Sigmoid colon (tissue), 7 donors: Measurements from ENCODE around the gene HOXD13. TPM values are rescaled to one million over a fixed set of nuclear protein-coding genes. Genes with fewer than 3 reads are reported as not detected.
A peak's percentile ranks its signal among the peaks of the same experiment; 100 is the strongest.

Experiments
- DNase-seq: peaks from one replicate; pipeline ENCODE4 v3.0.0-alpha.2; 2019
- H3K27ac ChIP-seq, 4 donors: fragments of 200-600 bp; sonication (generic); one replicate each; pipeline ENCODE4 v1.5.1; 2016 to 2019; ENCODE audit warnings: mild to moderate bottlenecking in 1 of 4
- H3K27me3 ChIP-seq, 3 donors: fragments of 200-600 bp; sonication (generic); one replicate each; pipeline ENCODE4 v1.5.1; 2019; ENCODE audit warnings: mild to moderate bottlenecking in 1 of 3
- H3K36me3 ChIP-seq, 4 donors: fragments of 200-600 bp; sonication (generic); one replicate each; pipeline ENCODE4 v1.5.1; 2016 to 2019
- H3K4me1 ChIP-seq, 4 donors: fragments of 200-600 bp; sonication (generic); one replicate each; pipeline ENCODE4 v1.5.1; 2017 to 2019
- H3K4me3 ChIP-seq, 4 donors: fragments of 200-600 bp; sonication (generic); one replicate each; pipeline ENCODE4 v1.5.1; 2017 to 2019; ENCODE audit warnings: mild to moderate bottlenecking in 2 of 4, moderate library complexity in 1 of 4
- H3K9me3 ChIP-seq, 4 donors: fragments of 200-600 bp in 3 of 4; sonication (generic) in 3 of 4; one replicate each; pipeline versions ENCODE4 v1.5.1 to v1.6.1; 2013 to 2019
- EP300 ChIP-seq, 4 donors: sonication (generic); formaldehyde crosslinking; IDR thresholded peaks; one replicate each; pipeline ENCODE4 v1.6.1; 2017; ENCODE audit warnings: antibody characterized with exemption in 4 of 4
- POLR2A ChIP-seq, 2 donors: fragments of 450-650 bp; IDR thresholded peaks; one replicate each; pipeline ENCODE4 v1.6.1; 2016; ENCODE audit warnings: antibody characterized with exemption in 2 of 2, mild to moderate bottlenecking in 2 of 2, moderate library complexity in 2 of 2
- POLR2AphosphoS5 ChIP-seq, 4 donors: sonication (generic); formaldehyde crosslinking; IDR thresholded peaks; one replicate each; pipeline ENCODE4 v1.6.1; 2017; ENCODE audit warnings: antibody characterized with exemption in 4 of 4
- WGBS, 2 donors: extraction: QIAGEN DNeasy Blood & Tissue Kit; methylation state at CpG; one replicate each; pipeline ENCODE4 v1.1.7; 2013; 5-methylcytosine and 5-hydroxymethylcytosine counted together
- intact Hi-C: fragments of 100-400 bp; cut with DNase I; formaldehyde crosslinking; loops from one replicate; pipeline ENCODE4 v1.15.1; 2023
- polyA plus RNA-seq, 3 donors: library from polyadenylated mRNA; stranded (reverse); fragments of 200-250 nt; gene quantifications; one replicate each; pipeline ENCODE4 v1.2.3, GENCODE V29; 2013
- total RNA-seq, 4 donors: library from RNA; depleted of rRNA; stranded (reverse); fragments of >200 nt; gene quantifications; one replicate each; pipeline ENCODE4 v1.1.0, GENCODE V29; 2016
- TF ChIP-seq, protein P1 (sequence below), 4 experiments: fragments of 450-650 bp in 3 of 4; fragments of 200-600 bp in 1 of 4; IDR thresholded peaks; one replicate each; pipeline ENCODE4 v1.5.1; 2016 to 2019; ENCODE audit warnings: antibody characterized with exemption in 4 of 4, mild to moderate bottlenecking in 3 of 4, moderate library complexity in 2 of 4
- donor health status: healthy with polysubstance abuse.
- donor health status: Bipolar disorder and iron deficiency.
- donor health status: healthy.

The HOXD13 gene
- 10 to 100 TPM; 18.7 to 48.9 (median 34.1) TPM for total RNA-seq
- polyA plus RNA-seq: 1 to 10 TPM in 2 of 3 donors, not detected in 1; 2.3 to 2.4 TPM

DNA sequence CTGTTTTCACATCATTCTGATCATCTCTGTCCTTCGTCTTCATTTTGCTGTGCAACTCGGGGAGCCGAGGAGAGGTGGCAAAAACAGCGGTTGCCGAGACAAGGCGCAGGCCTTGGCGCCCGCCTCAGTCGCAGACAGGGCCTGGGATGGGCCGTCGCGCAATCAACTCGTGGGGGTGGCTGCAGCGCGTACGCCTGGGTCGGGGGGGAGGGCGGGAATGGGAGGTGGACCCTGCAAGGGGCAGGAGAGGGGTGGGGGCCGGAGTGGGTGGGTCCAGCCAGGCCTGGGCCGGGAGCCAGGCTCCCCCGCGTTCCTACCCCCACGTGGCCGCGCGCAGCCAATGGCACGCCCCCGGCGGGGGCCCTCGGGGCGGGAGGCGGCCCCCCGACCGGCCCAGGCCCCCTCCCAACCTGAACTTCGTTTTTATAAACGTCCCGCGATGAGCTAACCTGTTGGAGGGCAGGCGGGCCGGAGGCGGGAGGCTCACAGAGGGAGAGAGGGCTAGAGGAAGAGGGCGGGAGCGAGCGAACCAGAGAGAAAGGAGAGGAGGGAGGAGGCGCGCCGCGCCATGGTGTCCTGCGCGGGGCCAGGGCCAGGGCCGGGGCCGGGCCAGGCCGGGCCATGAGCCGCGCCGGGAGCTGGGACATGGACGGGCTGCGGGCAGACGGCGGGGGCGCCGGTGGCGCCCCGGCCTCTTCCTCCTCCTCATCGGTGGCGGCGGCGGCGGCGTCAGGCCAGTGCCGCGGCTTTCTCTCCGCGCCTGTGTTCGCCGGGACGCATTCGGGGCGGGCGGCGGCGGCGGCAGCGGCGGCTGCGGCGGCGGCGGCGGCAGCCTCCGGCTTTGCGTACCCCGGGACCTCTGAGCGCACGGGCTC is at the start of gene HOXD13:
TSS of gene HOXD13 (plus strand) at position 452 of the 875 bp plus-strand sequence. CDS start at position 622, 170 bp downstream.
- TF ChIP-seq EP300 (IDR thresholded peaks at IDR 0.05): no peak
- TF ChIP-seq POLR2A (IDR thresholded peaks at IDR 0.05): peak; percentile 77 to 93
- TF ChIP-seq, protein P1, sequence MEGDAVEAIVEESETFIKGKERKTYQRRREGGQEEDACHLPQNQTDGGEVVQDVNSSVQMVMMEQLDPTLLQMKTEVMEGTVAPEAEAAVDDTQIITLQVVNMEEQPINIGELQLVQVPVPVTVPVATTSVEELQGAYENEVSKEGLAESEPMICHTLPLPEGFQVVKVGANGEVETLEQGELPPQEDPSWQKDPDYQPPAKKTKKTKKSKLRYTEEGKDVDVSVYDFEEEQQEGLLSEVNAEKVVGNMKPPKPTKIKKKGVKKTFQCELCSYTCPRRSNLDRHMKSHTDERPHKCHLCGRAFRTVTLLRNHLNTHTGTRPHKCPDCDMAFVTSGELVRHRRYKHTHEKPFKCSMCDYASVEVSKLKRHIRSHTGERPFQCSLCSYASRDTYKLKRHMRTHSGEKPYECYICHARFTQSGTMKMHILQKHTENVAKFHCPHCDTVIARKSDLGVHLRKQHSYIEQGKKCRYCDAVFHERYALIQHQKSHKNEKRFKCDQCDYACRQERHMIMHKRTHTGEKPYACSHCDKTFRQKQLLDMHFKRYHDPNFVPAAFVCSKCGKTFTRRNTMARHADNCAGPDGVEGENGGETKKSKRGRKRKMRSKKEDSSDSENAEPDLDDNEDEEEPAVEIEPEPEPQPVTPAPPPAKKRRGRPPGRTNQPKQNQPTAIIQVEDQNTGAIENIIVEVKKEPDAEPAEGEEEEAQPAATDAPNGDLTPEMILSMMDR (IDR thresholded peaks at IDR 0.05): no peak
- peak; percentile 98 to 99 (median 98) for TF ChIP-seq POLR2AphosphoS5 (IDR thresholded peaks at IDR 0.05)
- peaks cover 0 to 54% (median 46%) of the 10 kb centered on the region in 4 donors for H3K4me1 ChIP-seq

DNA sequence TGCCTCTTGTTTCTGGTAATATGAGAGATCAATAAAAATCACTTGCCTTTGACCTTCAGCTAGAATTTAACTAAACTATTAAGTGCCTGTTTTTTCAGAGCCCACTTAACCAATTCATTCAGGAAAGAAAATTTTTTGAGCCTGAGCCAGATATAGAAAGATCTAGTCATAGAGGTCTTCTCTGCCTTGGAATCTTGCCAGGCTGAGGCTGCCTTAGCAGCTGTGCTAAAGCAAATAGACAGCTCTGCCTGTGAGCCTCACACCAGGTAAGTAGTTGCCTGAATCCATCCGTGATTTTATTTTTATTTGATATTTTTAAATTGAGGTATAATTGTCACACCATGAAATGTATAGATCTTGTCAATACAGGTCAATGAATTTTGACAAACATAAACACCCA is 36.1 kb upstream of the HOXD13 start:
- TF ChIP-seq, protein P1 (IDR thresholded peaks at IDR 0.05): no peak
- no peak for TF ChIP-seq POLR2A (IDR thresholded peaks at IDR 0.05)
- no peak for TF ChIP-seq EP300 (IDR thresholded peaks at IDR 0.05)
- TF ChIP-seq POLR2AphosphoS5 (IDR thresholded peaks at IDR 0.05): no peak
- WGBS, 2 donors: 9 to 28% methylated on average over 1 of the region's 1 CpG

More for the DNA sequence above, at the start of gene HOXD13:
- intact Hi-C loops: loop anchor here (5.0 kb wide), 1 partner anchor 910 kb away; the partner anchor contains the start of gene ATP5MC3
- H3K4me3 ChIP-seq: peak within 1 kb of the TSS; percentile 66 to 70 (median 68)
- H3K36me3 ChIP-seq: no peaks in the 10 kb centered on the region
- WGBS, 2 donors: 2% methylated on average over 95 of the region's 95 CpGs
- peaks cover 0 to 94% (median 28%) of the 10 kb centered on the region in 3 donors for H3K27me3 ChIP-seq
- DNase-seq: peak; percentile 95
- H3K27ac ChIP-seq: peak within 1 kb of the TSS in 3 of 4 donors; percentile 92 to 96 (median 94)
- H3K9me3 ChIP-seq: no peaks in the 10 kb centered on the region

DNA sequence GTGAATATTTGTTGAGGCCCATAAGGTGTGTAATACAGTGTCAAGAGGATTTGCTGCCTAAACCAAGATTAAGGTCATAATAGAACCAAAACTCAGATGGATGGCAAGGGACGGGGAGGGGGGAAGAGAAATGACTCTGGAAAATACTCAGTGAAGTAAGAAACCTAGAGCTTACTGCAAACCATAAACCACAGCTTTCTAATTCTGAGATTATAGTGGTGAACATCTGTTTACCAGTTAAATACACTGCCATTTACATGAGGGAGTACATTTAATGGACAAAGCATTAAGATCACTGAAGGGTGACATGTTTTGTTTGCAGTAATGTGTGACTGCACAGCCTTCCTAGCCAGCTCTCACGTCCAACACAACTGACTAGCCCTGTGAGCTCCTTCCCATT is 28.6 kb upstream of the HOXD13 start:
- H3K9me3 ChIP-seq: no peaks in the 10 kb centered on the region
- intact Hi-C loops: no loop called here
- no peak for TF ChIP-seq POLR2A (IDR thresholded peaks at IDR 0.05)
- TF ChIP-seq, protein P1 (IDR thresholded peaks at IDR 0.05): no peak
- TF ChIP-seq POLR2AphosphoS5 (IDR thresholded peaks at IDR 0.05): no peak
- no peak for TF ChIP-seq EP300 (IDR thresholded peaks at IDR 0.05)
- 43 to 62% methylated on average over 2 of the region's 2 CpGs for WGBS, 2 donors
- no peak overlapping the region for H3K27ac ChIP-seq
- H3K36me3 ChIP-seq: no peaks in the 10 kb centered on the region
- H3K4me1 ChIP-seq: no peaks in the 10 kb centered on the region
- DNase-seq: no peak
- peaks cover 0 to 27% (median 0%) of the 10 kb centered on the region in 3 donors for H3K27me3 ChIP-seq
- no peak overlapping the region for H3K4me3 ChIP-seq

More for the DNA sequence above, 36.1 kb upstream of the HOXD13 start:
- intact Hi-C loops: no loop called here
- no peak for DNase-seq
- no peaks in the 10 kb centered on the region for H3K4me1 ChIP-seq
- no peaks in the 10 kb centered on the region for H3K36me3 ChIP-seq
- no peak overlapping the region for H3K4me3 ChIP-seq
- no peaks in the 10 kb centered on the region for H3K27me3 ChIP-seq
- H3K9me3 ChIP-seq: no peaks in the 10 kb centered on the region
- no peak overlapping the region for H3K27ac ChIP-seq

DNA sequence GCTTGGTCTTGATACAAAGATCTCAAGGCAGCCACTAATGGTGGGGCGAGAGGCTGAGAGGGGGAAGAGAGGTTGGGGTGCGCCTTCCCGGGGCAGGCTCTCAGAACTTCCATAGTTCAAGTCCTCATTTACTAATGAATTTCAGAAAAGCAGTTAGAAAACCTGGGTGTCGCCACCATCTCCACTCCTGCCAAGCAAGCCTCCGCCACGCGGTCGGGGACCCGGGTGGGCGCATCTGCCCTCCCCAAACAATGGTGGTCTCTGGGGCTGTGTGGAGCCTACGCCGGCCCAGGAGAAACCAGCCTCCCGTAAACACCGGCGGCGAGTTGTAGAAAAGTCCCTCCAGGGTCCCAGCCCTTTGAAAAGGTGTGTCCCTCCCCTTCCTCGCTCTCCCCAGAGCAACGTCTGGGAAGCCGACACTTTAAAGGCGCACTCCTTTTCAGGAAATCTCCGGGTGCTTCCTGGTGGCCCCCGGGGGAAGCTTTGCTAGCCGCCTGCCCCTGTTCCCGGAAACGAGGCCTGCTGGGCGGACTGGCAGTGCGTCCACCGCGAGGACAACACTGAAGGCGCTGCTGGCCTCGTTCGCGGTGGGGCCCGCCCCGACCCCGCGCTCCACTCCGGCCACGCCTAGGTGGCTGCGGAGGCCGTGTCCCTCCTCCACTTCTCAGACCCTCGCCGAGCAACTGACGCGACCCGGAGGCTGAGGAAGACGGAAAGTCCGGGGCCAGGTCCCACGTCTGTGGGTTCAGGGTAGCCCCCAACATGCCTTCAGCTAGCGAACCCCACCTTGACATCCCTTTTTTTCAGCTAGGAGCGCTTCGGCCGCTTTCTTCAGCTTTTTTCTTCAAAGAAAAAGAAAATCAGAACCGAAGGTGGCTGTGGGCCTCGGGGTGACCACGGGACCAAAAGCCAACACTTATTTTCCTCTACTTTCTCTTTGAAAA is 25.6 kb upstream of the HOXD13 start:
- no peaks in the 10 kb centered on the region for H3K36me3 ChIP-seq
- no peak for TF ChIP-seq EP300 (IDR thresholded peaks at IDR 0.05)
- no peak for TF ChIP-seq POLR2AphosphoS5 (IDR thresholded peaks at IDR 0.05)
- TF ChIP-seq, protein P1 (IDR thresholded peaks at IDR 0.05): no peak
- TF ChIP-seq POLR2A (IDR thresholded peaks at IDR 0.05): no peak
- intact Hi-C loops: no loop called here
- no peak for DNase-seq
- H3K4me1 ChIP-seq: no peaks in the 10 kb centered on the region
- H3K27ac ChIP-seq: no peak overlapping the region
- WGBS, 2 donors: 17 to 21% methylated on average over 56 of the region's 56 CpGs
- H3K9me3 ChIP-seq: no peaks in the 10 kb centered on the region
- peak overlapping the region in 2 of 4 donors; percentile 12 to 18 for H3K4me3 ChIP-seq
- peaks cover 0 to 57% (median 6%) of the 10 kb centered on the region in 3 donors for H3K27me3 ChIP-seq
